GM23248 (cell line): ENCODE data around the gene PDCD1LG2.

Experiments
- EZH2 ChIP-seq: fragments of 200-600 bp; sonication (generic); IDR thresholded peaks from 2 replicates; pipeline ENCODE4 v1.6.1; 2018; ENCODE audit warnings: antibody characterized with exemption, mild to moderate bottlenecking; ENCODE audit not compliant: insufficient read depth, poor library complexity, severe bottlenecking
- EZH2phosphoT487 ChIP-seq: fragments of 200-600 bp; sonication (generic); IDR thresholded peaks from 2 replicates; pipeline ENCODE4 v1.6.1; 2018; ENCODE audit warnings: antibody characterized with exemption, moderate library complexity, mild to moderate bottlenecking, low read depth; ENCODE audit not compliant: insufficient read depth

DNA sequence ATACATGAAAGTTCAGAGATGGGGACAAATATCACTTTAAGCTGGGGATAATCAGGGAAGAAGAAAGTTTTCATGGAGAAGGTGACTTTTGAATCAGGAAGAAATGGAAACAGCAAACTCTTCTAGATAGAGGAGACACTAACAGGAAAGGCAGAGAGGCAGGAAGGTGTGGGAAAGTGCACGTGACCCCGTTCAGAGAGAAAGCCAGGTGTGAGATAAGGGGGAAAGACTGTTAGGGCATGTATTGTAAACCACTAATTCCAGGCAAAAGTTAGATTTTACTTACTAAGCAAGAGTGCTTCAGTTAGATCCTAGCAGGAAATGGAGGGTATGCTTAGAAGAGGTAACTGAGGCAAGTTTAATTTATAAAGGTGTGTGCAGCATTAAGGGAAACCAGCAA, 58.5 kb downstream of the PDCD1LG2 start:
- TF ChIP-seq EZH2 (no peak), EZH2phosphoT487 (no peak)
